K562 (cell line): ENCODE data around the gene CMAS. TPM values are rescaled to one million over a fixed set of nuclear protein-coding genes. Genes with fewer than 3 reads are reported as not detected.

Experiments used
- CREM ChIP-seq: IDR thresholded peaks from 2 replicates; pipeline ENCODE4 v1.6.1; 2014; ENCODE audit warnings: antibody characterized with exemption, low read depth
- FOXA3 ChIP-seq, 2 experiments: fragments of 450-650 bp in 1 of 2; sonication (generic) in 1 of 2; formaldehyde crosslinking; IDR thresholded peaks in 1 of 2; conservative IDR thresholded peaks in 1 of 2; 2 replicates each; pipeline versions ENCODE4 v1.4.0 to v1.8.0; 2020 to 2022; ENCODE audit warnings: mild to moderate bottlenecking in 2 of 2, missing genetic modification reagents in 1 of 2
- FOXM1 ChIP-seq, 2 experiments: fragments of 450-650 bp in 1 of 2; sonication (generic) in 1 of 2; formaldehyde crosslinking in 1 of 2; IDR thresholded peaks; 2 replicates each; pipeline versions ENCODE4 v1.6.1 to v1.9.0; 2017 to 2022; ENCODE audit warnings: low read depth in 2 of 2, mild to moderate bottlenecking in 2 of 2, missing genetic modification reagents in 1 of 2, moderate library complexity in 1 of 2
- GTF3C2 ChIP-seq: IDR thresholded peaks from 3 replicates; pipeline ENCODE4 v1.6.1; 2011; ENCODE audit warnings: borderline replicate concordance, mild to moderate bottlenecking, moderate library complexity; ENCODE audit not compliant: insufficient read length; ENCODE audit errors: extremely low read depth
- HDAC3 ChIP-seq: fragments of 450-650 bp; IDR thresholded peaks from 2 replicates; pipeline ENCODE4 v1.6.1; 2018; ENCODE audit warnings: borderline replicate concordance, mild to moderate bottlenecking, moderate library complexity; ENCODE audit not compliant: partially characterized antibody
- HEY1 ChIP-seq: fragments of 250-450 bp; sonication (Bioruptor Pico); IDR thresholded peaks from 2 replicates; pipeline ENCODE4 v1.5.0; 2020; ENCODE audit warnings: mild to moderate bottlenecking, moderate library complexity, borderline replicate concordance
- KLF1 ChIP-seq: fragments of 450-650 bp; IDR thresholded peaks from 2 replicates; pipeline ENCODE4 v1.6.1; 2016; ENCODE audit warnings: missing genetic modification characterization, missing compliant biosample characterization
- MXI1 ChIP-seq: IDR thresholded peaks from 2 replicates; pipeline ENCODE4 v1.6.1; 2011; ENCODE audit warnings: low read depth, mild to moderate bottlenecking, improper control_type of control experiment, low read length
- POLR2A ChIP-seq: fragments of 450-650 bp; conservative IDR thresholded peaks from 2 replicates; pipeline ENCODE4 v1.6.1; 2016
- POLR2AphosphoS2 ChIP-seq: IDR thresholded peaks from 2 replicates; pipeline ENCODE4 v1.6.1; 2012; ENCODE audit warnings: low read length, improper control_type of control experiment
- POLR2AphosphoS5 ChIP-seq: IDR thresholded peaks from 2 replicates; pipeline ENCODE4 v1.6.1; 2011; ENCODE audit warnings: mild to moderate bottlenecking, low read depth, low read length, moderate library complexity; ENCODE audit not compliant: control insufficient read depth, insufficient read depth
- PTTG1 ChIP-seq: fragments of 450-650 bp; IDR thresholded peaks from 2 replicates; pipeline ENCODE4 v1.6.1; 2016; ENCODE audit warnings: low read depth, mild to moderate bottlenecking, missing genetic modification characterization, missing compliant biosample characterization
- RAD51 ChIP-seq: fragments of 450-650 bp; IDR thresholded peaks from 2 replicates; pipeline ENCODE4 v1.7.1; 2016; ENCODE audit warnings: low read depth, mild to moderate bottlenecking, borderline replicate concordance
- RHOXF2B ChIP-seq: fragments of 250-450 bp; sonication (Bioruptor Pico); conservative IDR thresholded peaks from 2 replicates; pipeline ENCODE4 v1.5.1; 2021
- SIRT6 ChIP-seq: IDR thresholded peaks from one replicate; pipeline ENCODE4 v1.6.1; 2012; ENCODE audit warnings: low read depth, mild to moderate bottlenecking, control low read depth, inconsistent platforms, low read length, moderate library complexity
- SMAD1 ChIP-seq: fragments of 150-350 bp; IDR thresholded peaks from 2 replicates; pipeline ENCODE4 v1.6.1; 2014; ENCODE audit warnings: low read length, low read depth; ENCODE audit not compliant: partially characterized antibody
- STAT5A ChIP-seq: IDR thresholded peaks from 2 replicates; pipeline ENCODE4 v1.6.1; 2012; ENCODE audit warnings: low read length, inconsistent platforms, borderline replicate concordance
- TCF3 ChIP-seq: sonication (generic); formaldehyde crosslinking; IDR thresholded peaks from 2 replicates; pipeline ENCODE4 v1.4.0; 2020; ENCODE audit warnings: mild to moderate bottlenecking, missing genetic modification reagents
- TEAD2 ChIP-seq: fragments of 450-650 bp; IDR thresholded peaks from 2 replicates; pipeline ENCODE4 v1.6.1; 2016; ENCODE audit warnings: missing genetic modification characterization, control low read depth, missing compliant biosample characterization
- THAP7 ChIP-seq: fragments of 250-450 bp; sonication (Bioruptor Pico); IDR thresholded peaks from 2 replicates; pipeline ENCODE4 v1.5.0; 2021
- ZBTB1 ChIP-seq: sonication (generic); formaldehyde crosslinking; IDR thresholded peaks from 2 replicates; pipeline ENCODE4 v1.8.1; 2023; ENCODE audit warnings: missing genetic modification reagents, low read depth, mild to moderate bottlenecking, borderline replicate concordance
- ZNF124 ChIP-seq: sonication (generic); formaldehyde crosslinking; IDR thresholded peaks from 2 replicates; pipeline ENCODE4 v1.8.1; 2022; ENCODE audit warnings: missing genetic modification reagents
- ZNF408 ChIP-seq: fragments of 250-450 bp; sonication (Bioruptor Pico); IDR thresholded peaks from 2 replicates; pipeline ENCODE4 v1.4.0; 2020; ENCODE audit warnings: low read depth, mild to moderate bottlenecking, moderate library complexity
- ZNF41 ChIP-seq: fragments of 250-450 bp; sonication (Bioruptor Pico); conservative IDR thresholded peaks from 2 replicates; pipeline ENCODE4 v1.4.0; 2020; ENCODE audit warnings: mild to moderate bottlenecking
- polyA plus RNA-seq, 8 experiments: library from polyadenylated mRNA; depleted of rRNA in 4 of 8; stranded (reverse) in 5 of 8; unstranded in 3 of 8; fragments of >200 nt; fragmentation: Nextera tagmentation in 2 of 8; fragmentation: Illumina TruSeq in 1 of 8; extraction: Ambion mirVana in 2 of 8; extraction: Trizol in 1 of 8; gene quantifications; 2 replicates each; pipeline versions ENCODE4 v1.2.1 to v1.2.3, GENCODE V29; 2011 to 2014; ENCODE audit warnings: inconsistent platforms in 1 of 8, missing spikeins in 1 of 8
- total RNA-seq, 7 experiments: library from RNA; depleted of rRNA in 6 of 7; stranded (reverse); fragments of >200 nt in 6 of 7; fragmentation: Illumina TruSeq in 2 of 7; extraction: Trizol in 2 of 7; gene quantifications; 2 replicates each; pipeline versions ENCODE4 v1.2.1 to v1.2.3, GENCODE V29; 2011 to 2021; ENCODE audit warnings: low replicate concordance in 1 of 7
- TF ChIP-seq, protein P1 (sequence below): sonication (generic); formaldehyde crosslinking; IDR thresholded peaks from 2 replicates; pipeline ENCODE4 v1.9.0; 2022; ENCODE audit warnings: mild to moderate bottlenecking, missing genetic modification reagents

Gene CMAS
- total and polyA plus RNA-seq, 9 of the 15 experiments (the other 6 are each of a cell fraction or from before 2014, with no cell fraction given), result 29.7 to 108 (median 65.3) TPM

DNA sequence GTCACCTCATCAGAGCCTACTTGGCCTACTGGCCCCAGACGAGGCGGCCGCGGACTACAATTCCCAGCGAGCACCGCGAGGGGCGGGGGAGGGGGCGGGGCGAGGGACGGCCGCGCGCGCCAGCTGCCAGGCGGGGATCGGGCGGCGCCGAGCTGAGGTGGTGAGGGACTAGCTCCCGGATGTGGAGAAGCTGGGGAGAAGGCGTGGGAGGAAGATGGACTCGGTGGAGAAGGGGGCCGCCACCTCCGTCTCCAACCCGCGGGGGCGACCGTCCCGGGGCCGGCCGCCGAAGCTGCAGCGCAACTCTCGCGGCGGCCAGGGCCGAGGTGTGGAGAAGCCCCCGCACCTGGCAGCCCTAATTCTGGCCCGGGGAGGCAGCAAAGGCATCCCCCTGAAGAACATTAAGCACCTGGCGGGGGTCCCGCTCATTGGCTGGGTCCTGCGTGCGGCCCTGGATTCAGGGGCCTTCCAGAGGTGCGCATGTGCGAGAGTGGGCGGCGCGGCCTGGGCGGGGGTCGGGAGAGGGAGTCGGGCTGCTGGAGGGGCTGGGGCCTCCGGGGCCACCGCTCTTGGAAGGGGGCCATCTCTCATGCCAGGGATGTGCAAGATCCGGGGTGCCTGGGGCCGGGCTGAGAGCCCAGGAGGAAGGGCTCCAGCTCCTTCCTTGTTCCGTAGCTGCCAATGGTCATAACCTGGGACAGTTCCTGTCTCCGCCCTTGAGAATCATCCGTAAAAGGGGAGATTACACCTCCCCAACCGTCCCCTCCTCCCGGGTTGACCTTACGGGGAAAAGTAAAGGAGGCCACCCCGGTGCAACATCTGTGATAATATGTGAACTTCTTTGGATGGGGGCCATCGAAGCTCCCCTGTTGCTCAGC lies at the start of gene CMAS (continued):
- TF ChIP-seq MXI1 (no peak), ZBTB1 (CRISPR knock-in tag) (no peak), THAP7 (CRISPR knock-in tag) (no peak), STAT5A (peak; percentile 65; the same call in 1 of the 2 replicates), HDAC3 (no peak), KLF1 (no peak), GTF3C2 (no peak), POLR2AphosphoS2 (no peak), SIRT6 (no peak), POLR2A (peak; percentile 82), ZNF124 (CRISPR knock-in tag) (no peak), FOXM1 (IDR thresholded peaks at IDR 0.05; ENCODE audit: low read depth) (peak; percentile 66), FOXM1 (CRISPR knock-in tag; IDR thresholded peaks at IDR 0.05; ENCODE audit: low read depth) (no peak), TEAD2 (no peak), HEY1 (CRISPR knock-in tag) (no peak), SMAD1 (no peak), PTTG1 (tag) (no peak), TCF3 (peak; percentile 85), RAD51 (no peak), CREM (peak; percentile 60), RHOXF2B (CRISPR knock-in tag) (no peak), ZNF408 (CRISPR knock-in tag) (no peak), POLR2AphosphoS5 (peak; percentile 90), FOXA3 (CRISPR knock-in tag; conservative IDR thresholded peaks at IDR 0.05 in 1 of 2, IDR thresholded peaks at IDR 0.05 in 1 of 2) (no peak), ZNF41 (CRISPR knock-in tag) (no peak)
- TF ChIP-seq, protein P1, sequence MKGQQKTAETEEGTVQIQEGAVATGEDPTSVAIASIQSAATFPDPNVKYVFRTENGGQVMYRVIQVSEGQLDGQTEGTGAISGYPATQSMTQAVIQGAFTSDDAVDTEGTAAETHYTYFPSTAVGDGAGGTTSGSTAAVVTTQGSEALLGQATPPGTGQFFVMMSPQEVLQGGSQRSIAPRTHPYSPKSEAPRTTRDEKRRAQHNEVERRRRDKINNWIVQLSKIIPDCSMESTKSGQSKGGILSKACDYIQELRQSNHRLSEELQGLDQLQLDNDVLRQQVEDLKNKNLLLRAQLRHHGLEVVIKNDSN (CRISPR knock-in tag), result no peak
